ENCODE results near the gene CXCR6.

Gene CXCR6

GRCh38 chr3:45922950-45923590 is 20.2 kb upstream of the CXCR6 start:
- no peak for DNase-seq

GRCh38 chr3:45923755-45924154 is 19.5 kb upstream of the CXCR6 start:
- DNase-seq, result peak; percentile 3

- no peak for DNase-seq
Measured at GRCh38 chr3:45927881-45928280, 15.4 kb upstream of the CXCR6 start.

- DNase-seq, result peak; percentile 26
Measured at GRCh38 chr3:45929042-45929679, 14.1 kb upstream of the CXCR6 start.

GRCh38 chr3:45931496-45931895 is 11.8 kb upstream of the CXCR6 start:
- DNase-seq, result no peak

GRCh38 chr3:45932112-45932511 is 11.2 kb upstream of the CXCR6 start:
- DNase-seq, result no peak

GRCh38 chr3:45933591-45933990 is 9.7 kb upstream of the CXCR6 start:
- no peak for DNase-seq

GRCh38 chr3:45936261-45936660 is 7.0 kb upstream of the CXCR6 start:
- no peak for DNase-seq

- no peak for DNase-seq
Measured at GRCh38 chr3:45937206-45938042, 5.8 kb upstream of the CXCR6 start.

- no peak for DNase-seq
Measured at GRCh38 chr3:45938043-45938435, 5.2 kb upstream of the CXCR6 start.

- peak; percentile 88 for DNase-seq
Measured at GRCh38 chr3:45938864-45939263, 4.4 kb upstream of the CXCR6 start.

- no peak for DNase-seq
Measured at GRCh38 chr3:45939341-45939771, 3.9 kb upstream of the CXCR6 start.

GRCh38 chr3:45940004-45940780 is 3.1 kb upstream of the CXCR6 start:
- DNase-seq, result no peak

- no peak for DNase-seq
Measured at GRCh38 chr3:45940781-45941365, 2.4 kb upstream of the CXCR6 start.

GRCh38 chr3:45942051-45942825 is 1.0 kb upstream of the CXCR6 start:
- no peak for DNase-seq

GRCh38 chr3:45944830-45945620 is 1.8 kb downstream of the CXCR6 start:
- DNase-seq, result no peak

- DNase-seq, result no peak
Measured at GRCh38 chr3:45946307-45946706, 3.0 kb downstream of the CXCR6 start.

GRCh38 chr3:45946875-45947274 is 3.6 kb downstream of the CXCR6 start:
- DNase-seq, result no peak

- no peak for DNase-seq
Measured at GRCh38 chr3:45947361-45947760, 4.1 kb downstream of the CXCR6 start.

- no peak for DNase-seq
Measured at GRCh38 chr3:45948311-45948781, 5.1 kb downstream of the CXCR6 start.

GRCh38 chr3:45948881-45949280 is 5.6 kb downstream of the CXCR6 start:
- no peak for DNase-seq
